ENCODE measurements around the gene ZNF211.

Gene ZNF211

DNA sequence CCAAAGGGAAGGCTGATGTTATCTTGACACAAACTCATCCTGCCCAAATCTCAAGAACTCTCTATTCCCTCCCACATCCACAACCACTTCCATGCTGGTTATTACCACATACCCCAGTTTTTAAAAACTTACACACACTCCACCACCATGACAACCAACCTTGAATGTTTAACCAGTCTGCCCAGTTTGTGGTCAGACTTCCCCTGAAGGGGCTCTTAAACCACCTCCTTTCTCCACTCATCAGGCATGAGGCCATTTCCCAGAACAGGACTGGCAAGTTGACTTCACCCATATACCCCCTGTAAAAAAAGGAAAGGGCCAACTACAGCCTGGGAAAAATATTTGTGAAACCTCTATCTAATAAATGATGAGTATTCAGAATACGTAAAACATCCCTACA is 23.4 kb downstream of the ZNF211 start:
- no peak for DNase-seq (ENCODE audit: low read depth)

- DNase-seq (ENCODE audit: low read depth) = no peak
Measured at GRCh38 chr19:57664269-57665127, 31.5 kb downstream of the ZNF211 start.

GRCh38 chr19:57665261-57665806 is 32.4 kb downstream of the ZNF211 start:
- no peak for DNase-seq (ENCODE audit: low read depth)

GRCh38 chr19:57667228-57667627 is 34.3 kb downstream of the ZNF211 start:
- DNase-seq (ENCODE audit: low read depth) = no peak

DNA sequence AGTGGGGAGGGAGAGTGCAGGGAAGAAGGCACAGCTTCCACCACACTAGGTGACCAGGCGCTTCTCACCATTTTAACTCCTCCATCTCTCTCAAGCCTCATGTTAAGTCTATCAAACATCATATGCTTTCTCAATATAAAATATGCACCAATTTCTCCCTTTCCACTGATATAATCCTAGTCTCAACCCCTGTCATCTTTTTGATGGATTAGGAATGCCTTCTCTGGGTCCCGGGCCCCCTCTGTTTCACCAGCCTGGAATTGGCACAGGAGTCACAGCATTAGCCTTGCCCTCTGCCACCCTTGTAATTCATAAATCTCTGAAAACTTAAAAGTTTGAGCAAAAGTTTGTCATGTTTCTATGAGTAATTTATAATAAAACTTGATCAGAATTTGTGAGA is 35.7 kb downstream of the ZNF211 start, which contains the start of gene ZSCAN4:
TSS of gene ZSCAN4 (plus strand) at position 301 of the 400 bp plus-strand sequence. CDS start 7,211 bp downstream, outside the sequence.
- DNase-seq (ENCODE audit: low read depth) = no peak

GRCh38 chr19:57671124-57671895 is 38.3 kb downstream of the ZNF211 start:
- DNase-seq (ENCODE audit: low read depth) = no peak

GRCh38 chr19:57672466-57672865 is 39.5 kb downstream of the ZNF211 start:
- no peak for DNase-seq (ENCODE audit: low read depth)

GRCh38 chr19:57675881-57676280 is 42.9 kb downstream of the ZNF211 start:
- DNase-seq (ENCODE audit: low read depth) = no peak

DNA sequence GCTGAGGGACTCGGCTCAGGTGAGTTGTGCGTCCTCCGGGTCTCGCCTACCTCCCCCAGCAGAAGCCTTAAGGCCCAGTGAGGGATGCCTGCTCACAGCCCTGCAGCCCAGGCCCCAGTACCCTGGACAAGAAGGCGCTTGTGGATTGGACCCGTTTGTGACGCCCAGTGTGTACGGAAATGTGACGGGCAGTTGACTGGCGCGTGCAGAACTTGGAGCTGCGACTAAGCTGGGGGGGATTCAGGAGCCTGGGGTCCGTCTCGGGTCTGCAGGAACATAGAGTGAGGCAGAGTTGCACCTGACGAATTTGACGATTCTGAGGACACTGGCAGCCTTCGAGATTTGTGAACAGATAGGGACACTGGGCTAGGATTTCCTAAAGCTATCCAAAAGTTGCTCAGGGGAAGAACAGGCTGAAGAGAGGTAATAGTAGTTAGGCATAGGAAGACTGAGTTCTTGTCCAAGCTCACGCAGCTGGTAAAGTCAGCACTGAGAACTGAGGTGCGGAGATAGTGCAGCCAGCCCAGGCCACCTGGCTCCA is 49.3 kb downstream of the ZNF211 start:
- no peak for DNase-seq (ENCODE audit: low read depth)

DNA sequence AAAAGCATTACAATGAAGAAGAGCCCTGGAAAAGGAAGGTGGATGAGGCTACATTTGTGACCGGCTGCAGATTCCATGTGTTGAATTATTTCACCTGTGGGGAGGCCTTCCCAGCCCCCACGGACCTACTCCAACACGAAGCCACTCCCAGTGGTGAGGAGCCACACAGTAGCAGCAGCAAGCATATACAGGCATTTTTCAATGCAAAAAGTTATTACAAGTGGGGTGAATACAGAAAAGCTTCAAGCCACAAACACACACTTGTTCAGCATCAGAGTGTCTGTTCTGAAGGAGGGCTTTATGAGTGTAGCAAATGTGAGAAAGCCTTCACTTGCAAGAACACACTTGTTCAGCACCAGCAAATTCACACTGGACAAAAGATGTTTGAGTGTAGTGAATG is 53.8 kb downstream of the ZNF211 start:
- no peak for DNase-seq (ENCODE audit: low read depth)

DNA sequence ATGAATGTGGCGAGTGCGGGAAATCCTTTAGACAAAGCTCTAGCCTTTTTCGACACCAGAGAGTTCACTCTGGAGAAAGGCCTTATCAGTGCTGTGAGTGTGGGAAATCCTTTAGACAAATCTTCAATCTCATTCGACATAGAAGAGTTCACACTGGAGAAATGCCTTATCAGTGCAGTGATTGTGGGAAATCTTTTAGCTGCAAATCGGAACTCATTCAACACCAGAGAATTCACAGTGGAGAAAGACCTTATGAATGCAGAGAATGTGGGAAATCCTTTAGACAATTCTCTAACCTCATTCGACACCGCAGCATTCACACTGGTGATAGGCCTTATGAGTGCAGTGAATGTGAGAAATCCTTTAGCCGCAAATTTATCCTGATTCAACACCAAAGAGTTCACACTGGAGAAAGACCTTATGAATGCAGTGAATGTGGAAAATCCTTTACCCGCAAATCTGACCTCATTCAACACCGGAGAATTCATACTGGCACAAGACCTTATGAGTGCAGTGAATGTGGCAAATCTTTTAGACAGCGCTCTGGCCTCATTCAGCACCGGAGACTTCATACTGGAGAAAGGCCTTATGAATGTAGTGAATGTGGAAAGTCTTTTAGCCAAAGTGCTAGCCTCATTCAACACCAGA is 54.5 kb downstream of the ZNF211 start:
- no peak for DNase-seq (ENCODE audit: low read depth)

GRCh38 chr19:57688011-57688763 is 55.2 kb downstream of the ZNF211 start:
- no peak for DNase-seq (ENCODE audit: low read depth)

DNA sequence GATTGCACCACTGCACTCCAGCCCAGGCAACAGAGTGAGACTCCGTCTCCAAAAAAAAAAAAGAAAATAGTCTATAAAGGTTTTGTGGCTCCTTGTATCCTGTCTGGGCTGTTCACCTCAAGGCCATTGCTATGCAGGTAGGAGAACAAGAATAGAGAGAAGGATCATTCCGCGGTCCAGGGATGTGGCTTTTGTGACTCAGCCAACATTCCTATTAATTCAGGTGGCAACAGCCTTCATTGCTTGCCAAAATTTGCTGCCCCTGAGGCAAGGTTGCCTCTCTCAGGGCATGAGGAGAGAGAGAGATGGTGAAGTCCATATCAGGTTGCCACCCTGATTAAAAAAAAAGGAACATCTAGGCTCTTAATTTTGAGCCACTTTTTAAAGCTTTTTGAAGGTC is 56.8 kb downstream of the ZNF211 start:
- DNase-seq (ENCODE audit: low read depth) = no peak

Measured in stimulated activated CD8-positive, alpha-beta memory T cell treated with anti-CD3 and anti-CD28 coated beads, Interleukin-7, amount 100 ng/mL, for 24 hours (primary cell).